Panc1 (cell line): ENCODE measurements around the gene KRT4. TPM values are rescaled to one million over a fixed set of nuclear protein-coding genes. Genes with fewer than 3 reads are reported as not detected.

Experiments used
- ATAC-seq: fragments of 200-7000 bp; cut with Tn5 transposase; 2 replicates; pipeline ENCODE4 v1.9.1; 2020; ENCODE audit warnings: mild to moderate bottlenecking, moderate library complexity
- BruUV-seq: library from RNA; stranded (reverse); fragments of 400-500 nt; replicated peaks from 2 replicates; lab custom pipeline; 2021; lab: Mats Ljungman, UMichigan
- CTCF ChIA-PET: fragments of 300-600 bp; sonication (Branson Sonifier 250); formaldehyde crosslinking; loops from one replicate; lab custom pipeline; 2022; ENCODE audit warnings: antibody characterized with exemption; lab: Charles Lee
- POLR2A ChIA-PET: fragments of 300-600 bp; sonication (Branson Sonifier 250); formaldehyde crosslinking; loops from one replicate; lab custom pipeline; 2022; ENCODE audit warnings: antibody characterized with exemption; lab: Charles Lee
- DNase-seq: peaks from one replicate; pipeline ENCODE4 v3.0.0-alpha.2; 2010; ENCODE audit warnings: low read depth, low spot score
- H3K27ac ChIP-seq: 2 replicates; pipeline ENCODE4 v1.5.1; 2011; ENCODE audit warnings: mild to moderate bottlenecking, low read length, inconsistent platforms
- H3K27me3 ChIP-seq: fragments of 200-500 bp; sonication (Bioruptor generic); 2 replicates; pipeline ENCODE4 v1.6.0; 2014; ENCODE audit warnings: low read length, inconsistent platforms; ENCODE audit not compliant: control insufficient read depth, insufficient read depth
- H3K36me3 ChIP-seq: fragments of 200-500 bp; sonication (Bioruptor generic); 2 replicates; pipeline ENCODE4 v1.5.1; 2014; ENCODE audit warnings: inconsistent platforms, mild to moderate bottlenecking, low read length, moderate library complexity; ENCODE audit not compliant: control insufficient read depth, insufficient read depth
- H3K4me1 ChIP-seq: 2 replicates; pipeline ENCODE4 v1.5.1; 2011; ENCODE audit warnings: inconsistent platforms, mild to moderate bottlenecking, low read length, moderate library complexity; ENCODE audit not compliant: control insufficient read depth, insufficient read depth
- H3K4me3 ChIP-seq, 2 experiments: 2 replicates each; pipeline ENCODE4 v1.5.1; 2011 to 2012; ENCODE audit warnings: low read depth in 2 of 2, low read length in 2 of 2, mild to moderate bottlenecking in 2 of 2, inconsistent platforms in 1 of 2, moderate library complexity in 1 of 2
- H3K9me3 ChIP-seq: fragments of 200-500 bp; sonication (Bioruptor generic); 2 replicates; pipeline ENCODE4 v1.5.1; 2014; ENCODE audit warnings: low read depth, mild to moderate bottlenecking, inconsistent platforms, low read length, moderate library complexity; ENCODE audit not compliant: control insufficient read depth, insufficient read depth
- POLR2AphosphoS5 ChIP-seq: IDR thresholded peaks from 2 replicates; pipeline ENCODE4 v1.6.1; 2012; ENCODE audit warnings: mild to moderate bottlenecking, low read depth, low read length, moderate library complexity
- SIN3A ChIP-seq: IDR thresholded peaks from 2 replicates; pipeline ENCODE4 v1.6.1; 2012; ENCODE audit warnings: low read depth, mild to moderate bottlenecking, low read length, moderate library complexity, borderline replicate concordance; ENCODE audit not compliant: insufficient read depth
- TCF7L2 ChIP-seq: IDR thresholded peaks from 2 replicates; pipeline ENCODE4 v1.6.1; 2011; ENCODE audit warnings: mild to moderate bottlenecking, low read depth, low read length, inconsistent platforms
- in situ Hi-C: cut with HindIII; loops from 2 replicates; pipeline ENCODE4 v1.10.0; 2016; ENCODE audit warnings: low sequenced_read_pairs, low pct_unique_long_range_greater_than_20kb
- intact Hi-C: fragments of 100-400 bp; cut with micrococcal nuclease; formaldehyde crosslinking; loops from one replicate; pipeline ENCODE4 v1.10.0; 2022; ENCODE audit not compliant: unreplicated experiment
- total RNA-seq: library from RNA; stranded (reverse); gene quantifications from one replicate; pipeline ENCODE4 v1.2.1, GENCODE V29; 2021; ENCODE audit not compliant: unreplicated experiment
- TF ChIP-seq, protein P1 (sequence below): fragments of 450-650 bp; IDR thresholded peaks from 2 replicates; pipeline ENCODE4 v1.5.1; 2017; ENCODE audit warnings: mild to moderate bottlenecking
- TF ChIP-seq, protein P2 (sequence below), 2 experiments: IDR thresholded peaks; 2 replicates each; pipeline ENCODE4 v1.6.1; 2011 to 2012; ENCODE audit warnings: low read depth in 2 of 2, control low read depth in 1 of 2, low read length in 1 of 2, mild to moderate bottlenecking in 1 of 2, moderate library complexity in 1 of 2; ENCODE audit not compliant: insufficient read depth in 1 of 2

KRT4 gene
- total RNA-seq, 1 experiment from 2014 or later, result 0.15 TPM

DNA sequence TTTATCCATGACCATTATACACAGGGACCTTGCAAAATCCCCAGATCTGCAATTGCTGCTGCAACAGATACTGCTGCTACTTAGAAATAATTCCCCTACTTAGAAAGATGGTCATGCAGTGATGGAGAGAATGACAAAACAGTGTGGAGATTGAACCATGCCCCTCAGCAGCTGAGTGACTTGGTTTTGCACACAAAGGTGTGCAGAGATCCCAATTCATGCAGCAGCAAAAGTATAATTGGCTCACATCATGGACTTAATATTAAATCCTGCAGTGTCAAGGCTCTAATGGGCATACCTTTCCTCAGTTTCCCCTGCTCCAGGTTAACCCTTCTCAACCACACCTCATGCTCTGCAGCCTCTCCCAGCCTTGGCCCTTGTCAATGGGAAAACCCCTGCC lies 37.9 kb upstream of the KRT4 start:
- Histone ChIP-seq H3K27me3 (no peaks in the 10 kb centered on the region; the same call in 1 of the 2 replicates), H3K27ac (no peak overlapping the region), H3K4me1 (no peaks in the 10 kb centered on the region), H3K4me3 (no peak overlapping the region), H3K9me3 (no peaks in the 10 kb centered on the region), H3K36me3 (no peaks in the 10 kb centered on the region)
- ChIA-PET CTCF (no interaction called here), POLR2A (interaction anchor here (0.6 kb wide), 1 partner anchor 364 kb away, joined by 5 read pairs; no protein-coding TSS in a partner anchor)
- ATAC-seq (no peak), DNase-seq (no peak)
- no peak for TF ChIP-seq TCF7L2
- TF ChIP-seq, protein P1, sequence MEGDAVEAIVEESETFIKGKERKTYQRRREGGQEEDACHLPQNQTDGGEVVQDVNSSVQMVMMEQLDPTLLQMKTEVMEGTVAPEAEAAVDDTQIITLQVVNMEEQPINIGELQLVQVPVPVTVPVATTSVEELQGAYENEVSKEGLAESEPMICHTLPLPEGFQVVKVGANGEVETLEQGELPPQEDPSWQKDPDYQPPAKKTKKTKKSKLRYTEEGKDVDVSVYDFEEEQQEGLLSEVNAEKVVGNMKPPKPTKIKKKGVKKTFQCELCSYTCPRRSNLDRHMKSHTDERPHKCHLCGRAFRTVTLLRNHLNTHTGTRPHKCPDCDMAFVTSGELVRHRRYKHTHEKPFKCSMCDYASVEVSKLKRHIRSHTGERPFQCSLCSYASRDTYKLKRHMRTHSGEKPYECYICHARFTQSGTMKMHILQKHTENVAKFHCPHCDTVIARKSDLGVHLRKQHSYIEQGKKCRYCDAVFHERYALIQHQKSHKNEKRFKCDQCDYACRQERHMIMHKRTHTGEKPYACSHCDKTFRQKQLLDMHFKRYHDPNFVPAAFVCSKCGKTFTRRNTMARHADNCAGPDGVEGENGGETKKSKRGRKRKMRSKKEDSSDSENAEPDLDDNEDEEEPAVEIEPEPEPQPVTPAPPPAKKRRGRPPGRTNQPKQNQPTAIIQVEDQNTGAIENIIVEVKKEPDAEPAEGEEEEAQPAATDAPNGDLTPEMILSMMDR, result no peak
- TF ChIP-seq SIN3A, result no peak
- TF ChIP-seq, protein P2, sequence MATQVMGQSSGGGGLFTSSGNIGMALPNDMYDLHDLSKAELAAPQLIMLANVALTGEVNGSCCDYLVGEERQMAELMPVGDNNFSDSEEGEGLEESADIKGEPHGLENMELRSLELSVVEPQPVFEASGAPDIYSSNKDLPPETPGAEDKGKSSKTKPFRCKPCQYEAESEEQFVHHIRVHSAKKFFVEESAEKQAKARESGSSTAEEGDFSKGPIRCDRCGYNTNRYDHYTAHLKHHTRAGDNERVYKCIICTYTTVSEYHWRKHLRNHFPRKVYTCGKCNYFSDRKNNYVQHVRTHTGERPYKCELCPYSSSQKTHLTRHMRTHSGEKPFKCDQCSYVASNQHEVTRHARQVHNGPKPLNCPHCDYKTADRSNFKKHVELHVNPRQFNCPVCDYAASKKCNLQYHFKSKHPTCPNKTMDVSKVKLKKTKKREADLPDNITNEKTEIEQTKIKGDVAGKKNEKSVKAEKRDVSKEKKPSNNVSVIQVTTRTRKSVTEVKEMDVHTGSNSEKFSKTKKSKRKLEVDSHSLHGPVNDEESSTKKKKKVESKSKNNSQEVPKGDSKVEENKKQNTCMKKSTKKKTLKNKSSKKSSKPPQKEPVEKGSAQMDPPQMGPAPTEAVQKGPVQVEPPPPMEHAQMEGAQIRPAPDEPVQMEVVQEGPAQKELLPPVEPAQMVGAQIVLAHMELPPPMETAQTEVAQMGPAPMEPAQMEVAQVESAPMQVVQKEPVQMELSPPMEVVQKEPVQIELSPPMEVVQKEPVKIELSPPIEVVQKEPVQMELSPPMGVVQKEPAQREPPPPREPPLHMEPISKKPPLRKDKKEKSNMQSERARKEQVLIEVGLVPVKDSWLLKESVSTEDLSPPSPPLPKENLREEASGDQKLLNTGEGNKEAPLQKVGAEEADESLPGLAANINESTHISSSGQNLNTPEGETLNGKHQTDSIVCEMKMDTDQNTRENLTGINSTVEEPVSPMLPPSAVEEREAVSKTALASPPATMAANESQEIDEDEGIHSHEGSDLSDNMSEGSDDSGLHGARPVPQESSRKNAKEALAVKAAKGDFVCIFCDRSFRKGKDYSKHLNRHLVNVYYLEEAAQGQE (IDR thresholded peaks at IDR 0.05; ENCODE audit: insufficient read depth in 1 of 2, low read depth in 2 of 2, low read length in 1 of 2), result no peak
- TF ChIP-seq POLR2AphosphoS5, result no peak
- no TSS peak for BruUV-seq
- intact Hi-C loops, result no loop called here
- in situ Hi-C loops, result no loop called here

DNA sequence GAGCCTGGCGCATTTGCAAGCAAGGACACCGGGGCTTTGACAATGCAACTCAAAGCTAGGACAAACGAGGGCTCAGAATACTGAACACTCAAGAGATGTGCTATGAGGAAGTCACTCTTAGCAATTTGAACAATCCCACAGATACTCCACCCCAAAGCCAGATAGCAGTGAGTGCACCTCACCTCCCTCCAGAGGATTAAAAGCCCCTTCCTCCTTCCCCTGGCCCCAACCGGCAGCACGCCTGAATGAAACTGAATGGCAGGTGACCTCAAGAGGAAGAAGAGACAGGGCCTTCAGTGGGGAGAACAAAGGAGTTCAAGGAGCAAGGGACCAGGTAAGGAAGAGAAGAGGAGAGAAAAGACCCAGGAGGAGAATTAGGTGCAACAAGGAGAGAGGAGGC lies 36.8 kb upstream of the KRT4 start:
- Histone ChIP-seq H3K4me1 (no peaks in the 10 kb centered on the region), H3K27ac (no peak overlapping the region), H3K4me3 (no peak overlapping the region), H3K27me3 (no peaks in the 10 kb centered on the region), H3K36me3 (no peaks in the 10 kb centered on the region), H3K9me3 (no peaks in the 10 kb centered on the region)
- no peak for DNase-seq
- no TSS peak for BruUV-seq
- no peak for ATAC-seq
- ChIA-PET POLR2A (no interaction called here), CTCF (no interaction called here)
- in situ Hi-C loops, result no loop called here
- intact Hi-C loops, result no loop called here
- TF ChIP-seq TCF7L2 (no peak), POLR2AphosphoS5 (no peak), SIN3A (no peak)
- TF ChIP-seq, protein P2 (IDR thresholded peaks at IDR 0.05; ENCODE audit: insufficient read depth in 1 of 2, low read depth in 2 of 2, low read length in 1 of 2), result no peak
- TF ChIP-seq, protein P1, result no peak
